ENCODE measurements around the gene SPAG17.

SPAG17 gene

GRCh38 chr1:118073648-118074435, 111.2 kb downstream of the SPAG17 start:
- ATAC-seq (replicated peaks) (no peak), DNase-seq (no peak)
- Mint-ChIP-seq H3K9me3 (peaks cover 0 to 4% of the 10 kb centered on the region in 2 donors), H3K4me1 (ENCODE audit: low read depth in 2 of 2) (no peaks in the 10 kb centered on the region), H3K27ac (no peak overlapping the region), H3K27me3 (no peaks in the 10 kb centered on the region), H3K4me3 (no peak overlapping the region), H3K36me3 (ENCODE audit: insufficient read depth) (no peaks in the 10 kb centered on the region)

GRCh38 chr1:118049981-118050380, 135.0 kb downstream of the SPAG17 start:
- Mint-ChIP-seq H3K27ac (no peak overlapping the region), H3K9me3 (peaks cover 0 to 2% of the 10 kb centered on the region in 2 donors), H3K4me1 (ENCODE audit: low read depth in 2 of 2) (no peaks in the 10 kb centered on the region), H3K27me3 (peaks cover 0 to 17% of the 10 kb centered on the region in 2 donors), H3K4me3 (no peak overlapping the region), H3K36me3 (ENCODE audit: insufficient read depth) (no peaks in the 10 kb centered on the region)
- ATAC-seq (replicated peaks) (no peak), DNase-seq (no peak)

- no peaks in the 10 kb centered on the region for H3K4me1 Mint-ChIP-seq (ENCODE audit: low read depth in 2 of 2)
- ATAC-seq (replicated peaks) = no peak
Measured at GRCh38 chr1:118047650-118048224, 137.3 kb downstream of the SPAG17 start.

GRCh38 chr1:118047006-118047649, 137.9 kb downstream of the SPAG17 start:
- Mint-ChIP-seq H3K27ac (no peak overlapping the region), H3K4me1 (ENCODE audit: low read depth in 2 of 2) (no peaks in the 10 kb centered on the region), H3K36me3 (ENCODE audit: insufficient read depth) (no peaks in the 10 kb centered on the region), H3K27me3 (peaks cover 0 to 15% of the 10 kb centered on the region in 2 donors), H3K9me3 (peaks cover 0 to 2% of the 10 kb centered on the region in 2 donors), H3K4me3 (no peak overlapping the region)
- DNase-seq (no peak), ATAC-seq (replicated peaks) (no peak)

More at GRCh38 chr1:118047650-118048224, 137.3 kb downstream of the SPAG17 start:
- Mint-ChIP-seq H3K4me3 (no peak overlapping the region), H3K27me3 (peaks cover 0 to 17% of the 10 kb centered on the region in 2 donors), H3K9me3 (peaks cover 0 to 2% of the 10 kb centered on the region in 2 donors), H3K27ac (no peak overlapping the region), H3K36me3 (ENCODE audit: insufficient read depth) (no peaks in the 10 kb centered on the region)
- no peak for DNase-seq

- peaks cover 0 to 12% of the 10 kb centered on the region in 2 donors for H3K27me3 Mint-ChIP-seq
- ATAC-seq (replicated peaks) (no peak), DNase-seq (no peak)
- H3K27ac Mint-ChIP-seq = no peak overlapping the region
- no peaks in the 10 kb centered on the region for H3K36me3 Mint-ChIP-seq (ENCODE audit: insufficient read depth)
- no peak overlapping the region for H3K4me3 Mint-ChIP-seq
- H3K9me3 Mint-ChIP-seq = no peaks in the 10 kb centered on the region
- H3K4me1 Mint-ChIP-seq (ENCODE audit: low read depth in 2 of 2) = no peaks in the 10 kb centered on the region
Measured at GRCh38 chr1:118043624-118044023, 141.4 kb downstream of the SPAG17 start.

GRCh38 chr1:118042501-118042900, 142.5 kb downstream of the SPAG17 start:
- no peaks in the 10 kb centered on the region for H3K36me3 Mint-ChIP-seq (ENCODE audit: insufficient read depth)
- no peaks in the 10 kb centered on the region for H3K4me1 Mint-ChIP-seq (ENCODE audit: low read depth in 2 of 2)
- H3K4me3 Mint-ChIP-seq = no peak overlapping the region
- no peak for DNase-seq
- no peaks in the 10 kb centered on the region for H3K9me3 Mint-ChIP-seq
- no peak for ATAC-seq (replicated peaks)
- no peak overlapping the region for H3K27ac Mint-ChIP-seq
- H3K27me3 Mint-ChIP-seq = peaks cover 0 to 12% of the 10 kb centered on the region in 2 donors

GRCh38 chr1:118039170-118039569, 145.9 kb downstream of the SPAG17 start:
- no peak overlapping the region for H3K4me3 Mint-ChIP-seq
- no peaks in the 10 kb centered on the region for H3K27me3 Mint-ChIP-seq
- no peak for ATAC-seq (replicated peaks)
- no peaks in the 10 kb centered on the region for H3K36me3 Mint-ChIP-seq (ENCODE audit: insufficient read depth)
- no peak overlapping the region for H3K27ac Mint-ChIP-seq
- H3K4me1 Mint-ChIP-seq (ENCODE audit: low read depth in 2 of 2) = no peaks in the 10 kb centered on the region
- no peak for DNase-seq
- no peaks in the 10 kb centered on the region for H3K9me3 Mint-ChIP-seq

GRCh38 chr1:118032883-118033282, 152.1 kb downstream of the SPAG17 start:
- H3K27me3 Mint-ChIP-seq = peaks cover 17 to 27% of the 10 kb centered on the region in 2 donors
- peaks cover 2 to 8% of the 10 kb centered on the region in 2 donors for H3K9me3 Mint-ChIP-seq
- DNase-seq = no peak
- no peak overlapping the region for H3K4me3 Mint-ChIP-seq
- no peak overlapping the region for H3K27ac Mint-ChIP-seq
- no peaks in the 10 kb centered on the region for H3K4me1 Mint-ChIP-seq (ENCODE audit: low read depth in 2 of 2)
- H3K36me3 Mint-ChIP-seq (ENCODE audit: insufficient read depth) = no peaks in the 10 kb centered on the region
- no peak for ATAC-seq (replicated peaks)

- Mint-ChIP-seq H3K27ac (no peak overlapping the region), H3K36me3 (ENCODE audit: insufficient read depth) (no peaks in the 10 kb centered on the region), H3K9me3 (peaks cover 2 to 8% of the 10 kb centered on the region in 2 donors), H3K4me3 (no peak overlapping the region), H3K27me3 (peaks cover 23 to 42% of the 10 kb centered on the region in 2 donors), H3K4me1 (ENCODE audit: low read depth in 2 of 2) (no peaks in the 10 kb centered on the region)
- ATAC-seq (replicated peaks) (no peak), DNase-seq (no peak)
Measured at GRCh38 chr1:118028267-118028666, 156.8 kb downstream of the SPAG17 start.

GRCh38 chr1:118023199-118023598, 161.8 kb downstream of the SPAG17 start:
- ATAC-seq (replicated peaks) (no peak), DNase-seq (no peak)
- Mint-ChIP-seq H3K36me3 (ENCODE audit: insufficient read depth) (no peaks in the 10 kb centered on the region), H3K4me3 (no peak overlapping the region), H3K9me3 (no peaks in the 10 kb centered on the region), H3K27me3 (peaks cover 12 to 25% of the 10 kb centered on the region in 2 donors), H3K4me1 (ENCODE audit: low read depth in 2 of 2) (no peaks in the 10 kb centered on the region), H3K27ac (no peak overlapping the region)

- Mint-ChIP-seq H3K9me3 (no peaks in the 10 kb centered on the region), H3K4me3 (no peak overlapping the region), H3K4me1 (ENCODE audit: low read depth in 2 of 2) (no peaks in the 10 kb centered on the region), H3K27me3 (peaks cover 19 to 20% of the 10 kb centered on the region in 2 donors), H3K36me3 (ENCODE audit: insufficient read depth) (no peaks in the 10 kb centered on the region), H3K27ac (no peak overlapping the region)
- ATAC-seq (replicated peaks) (no peak), DNase-seq (no peak)
Measured at GRCh38 chr1:118021668-118022067, 163.4 kb downstream of the SPAG17 start.

GRCh38 chr1:118018060-118018459, 167.0 kb downstream of the SPAG17 start:
- H3K27me3 Mint-ChIP-seq = peaks cover 18 to 25% of the 10 kb centered on the region in 2 donors
- H3K27ac Mint-ChIP-seq = no peak overlapping the region
- ATAC-seq (replicated peaks) (no peak), DNase-seq (no peak)
- no peaks in the 10 kb centered on the region for H3K9me3 Mint-ChIP-seq
- no peaks in the 10 kb centered on the region for H3K36me3 Mint-ChIP-seq (ENCODE audit: insufficient read depth)
- no peaks in the 10 kb centered on the region for H3K4me1 Mint-ChIP-seq (ENCODE audit: low read depth in 2 of 2)
- no peak overlapping the region for H3K4me3 Mint-ChIP-seq

- ATAC-seq (replicated peaks) (no peak), DNase-seq (no peak)
- no peaks in the 10 kb centered on the region for H3K36me3 Mint-ChIP-seq (ENCODE audit: insufficient read depth)
- peaks cover 18 to 42% of the 10 kb centered on the region in 2 donors for H3K27me3 Mint-ChIP-seq
- no peak overlapping the region for H3K4me3 Mint-ChIP-seq
- no peaks in the 10 kb centered on the region for H3K9me3 Mint-ChIP-seq
- H3K4me1 Mint-ChIP-seq (ENCODE audit: low read depth in 2 of 2) = no peaks in the 10 kb centered on the region
- H3K27ac Mint-ChIP-seq = no peak overlapping the region
Measured at GRCh38 chr1:118013938-118014337, 171.1 kb downstream of the SPAG17 start.

GRCh38 chr1:118013336-118013735, 171.7 kb downstream of the SPAG17 start:
- H3K9me3 Mint-ChIP-seq = no peaks in the 10 kb centered on the region
- H3K4me3 Mint-ChIP-seq = no peak overlapping the region
- no peak for ATAC-seq (replicated peaks)
- DNase-seq = no peak
- H3K27ac Mint-ChIP-seq = no peak overlapping the region
- no peaks in the 10 kb centered on the region for H3K36me3 Mint-ChIP-seq (ENCODE audit: insufficient read depth)
- peaks cover 18 to 42% of the 10 kb centered on the region in 2 donors for H3K27me3 Mint-ChIP-seq
- no peaks in the 10 kb centered on the region for H3K4me1 Mint-ChIP-seq (ENCODE audit: low read depth in 2 of 2)
